Glomerular endothelial cell (primary cell): Measurements from ENCODE around the gene OTUD7B. TPM values are rescaled to one million over a fixed set of nuclear protein-coding genes. Genes with fewer than 3 reads are reported as not detected.
"Not testable (repeated sequence)": the region's sequence is repeated elsewhere in the genome, so short reads cannot be mapped to it uniquely, and the experiment has no call there.

Source experiments
- DNase-seq: peaks from one replicate; pipeline ENCODE4 v3.0.0-alpha.2; 2011; ENCODE audit warnings: low read depth, low spot score; ENCODE audit errors: extremely low read depth
- total RNA-seq: library from RNA; depleted of rRNA; stranded (reverse); fragments of >200 nt; gene quantifications from 2 replicates; pipeline ENCODE4 v1.2.3, GENCODE V29; 2015

The OTUD7B gene
- total RNA-seq, result 11.3 and 14.3 TPM in 2 replicates

DNA sequence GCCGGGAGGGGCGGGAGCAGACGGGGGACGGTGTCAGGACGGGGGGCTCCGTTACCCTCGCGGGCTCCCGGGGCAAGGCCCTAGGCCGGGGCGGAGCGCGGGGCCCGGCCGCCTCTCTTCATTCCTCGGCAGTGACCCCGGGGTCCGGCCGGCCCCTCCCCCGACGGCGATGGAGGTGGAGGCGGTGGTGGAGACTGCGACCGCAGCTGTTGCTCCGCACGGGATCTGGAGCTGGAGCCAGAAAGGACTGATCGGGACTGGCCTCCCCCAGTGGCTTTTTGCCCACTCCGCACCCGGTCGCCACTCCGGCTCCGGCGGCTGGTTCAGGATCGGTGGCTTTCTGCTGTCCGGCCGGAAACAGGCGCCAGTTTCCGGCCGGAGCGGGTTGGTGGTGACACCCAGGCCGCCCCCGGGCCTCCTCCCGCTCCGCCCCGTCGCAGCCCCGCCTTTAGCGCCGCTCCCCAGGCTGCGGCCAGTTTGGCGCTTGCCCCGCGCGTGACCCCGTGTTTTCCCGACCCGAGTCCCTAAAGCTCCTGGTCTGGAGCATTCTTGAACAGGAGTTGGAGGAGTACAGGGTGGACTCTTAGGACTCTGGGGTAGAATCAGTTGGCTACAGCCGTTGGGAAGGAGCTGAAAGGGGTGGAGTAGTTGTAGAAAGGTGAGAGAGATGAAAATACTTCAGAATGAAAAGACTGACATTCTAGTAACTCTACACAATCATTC lies at the start of gene OTUD7B:
OTUD7B (minus strand) TSS at position 334 of the 723 bp plus-strand sequence. CDS start 33,216 bp downstream, outside the sequence.
- no peak for DNase-seq

DNA sequence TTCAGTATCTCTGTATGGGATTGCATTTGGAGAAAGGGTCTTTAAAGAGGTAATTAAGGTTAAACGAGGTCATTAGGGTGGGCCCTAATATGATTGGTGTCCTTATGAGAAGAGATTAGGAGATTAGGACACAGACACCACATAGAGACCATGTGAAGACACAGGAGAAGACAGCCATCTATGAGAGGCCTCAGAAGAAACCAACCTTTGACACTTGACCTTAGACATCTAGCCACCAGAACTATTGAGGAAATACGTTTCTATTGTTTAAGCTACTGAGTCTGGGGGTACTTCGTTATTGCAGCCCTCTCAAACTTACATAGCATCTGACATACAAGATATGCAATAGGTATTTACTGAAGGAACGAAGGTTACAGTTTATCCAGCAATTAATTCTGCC lies 49.7 kb upstream of the OTUD7B start:
- DNase-seq, result no peak

DNA sequence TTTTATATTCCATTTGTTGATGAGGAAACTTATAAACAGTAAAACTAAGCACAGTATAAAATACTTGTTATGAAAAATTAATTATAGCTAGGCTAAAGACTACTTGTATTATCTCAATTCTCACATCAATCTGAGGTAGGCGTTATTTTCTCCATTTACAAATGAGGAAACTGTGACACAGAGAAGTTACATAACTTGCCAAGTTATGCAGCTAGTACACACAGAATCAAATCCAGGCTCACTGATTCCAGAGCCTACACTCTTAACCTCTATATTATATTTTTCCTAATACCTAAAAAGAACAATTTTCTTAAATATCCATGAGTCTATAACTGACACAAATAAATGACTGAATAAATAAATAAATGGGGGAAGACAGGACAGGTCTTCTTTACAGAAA lies 45.9 kb upstream of the OTUD7B start:
- DNase-seq, result no peak

DNA sequence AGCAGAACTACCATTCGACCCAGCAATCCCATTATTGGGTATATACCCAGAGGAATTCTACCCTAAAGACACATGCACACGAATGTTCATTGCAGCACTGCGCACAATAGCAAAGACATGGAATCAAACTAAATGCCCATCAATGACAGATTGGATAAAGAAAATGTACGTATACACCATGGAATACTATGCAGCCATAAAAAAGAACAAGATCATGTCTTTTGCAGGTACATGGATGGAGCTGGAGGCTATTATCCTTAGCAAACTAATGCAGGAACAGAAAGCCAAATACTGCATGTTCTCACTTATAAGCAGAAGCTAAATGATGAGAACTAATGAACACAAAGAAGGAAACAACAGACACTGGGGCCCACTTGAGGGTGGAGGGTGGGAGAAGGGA lies 45.0 kb upstream of the OTUD7B start:
- not testable (repeated sequence) for DNase-seq

DNA sequence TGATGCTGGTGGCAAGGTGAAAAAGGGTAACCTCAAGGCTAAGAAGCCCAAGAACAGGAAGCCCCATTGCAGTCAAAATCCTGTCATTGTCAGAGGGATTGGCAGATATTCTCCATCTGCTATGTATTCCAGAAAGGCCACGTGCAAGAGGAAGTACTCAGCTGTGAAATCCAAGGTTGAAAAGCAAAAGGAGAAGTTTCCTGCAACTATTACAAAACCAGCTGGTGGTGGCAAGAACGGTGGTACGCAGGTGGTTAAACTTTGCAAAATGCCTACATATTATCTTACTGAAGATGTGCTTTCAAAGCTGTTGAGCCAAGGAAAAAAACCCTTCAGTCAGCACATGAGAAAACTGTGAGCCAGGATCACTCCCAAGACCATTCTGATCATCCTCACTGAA lies 43.4 kb upstream of the OTUD7B start:
- no peak for DNase-seq

DNA sequence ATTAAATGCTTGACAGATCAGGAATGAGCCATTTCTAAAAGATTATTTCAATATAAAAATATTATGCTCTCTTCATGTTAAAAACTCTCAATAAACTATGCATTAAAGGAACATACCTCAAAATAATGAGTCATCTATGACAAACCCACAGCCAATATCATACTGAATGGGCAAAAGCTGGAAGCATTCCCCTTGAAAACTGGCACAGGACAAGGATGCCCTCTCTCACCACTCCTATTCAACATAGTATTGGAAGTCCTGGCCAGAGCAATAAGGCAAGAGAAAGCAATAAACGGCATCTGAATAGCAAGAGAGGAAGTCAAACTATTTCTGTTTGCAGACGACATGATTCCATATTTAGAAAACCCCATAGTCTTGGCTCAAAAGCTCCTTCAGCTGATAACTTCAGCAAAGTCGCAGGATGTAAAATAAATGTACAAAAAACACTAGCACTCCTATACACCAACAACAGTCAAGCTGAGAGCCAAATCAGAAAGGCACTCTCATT lies 41.4 kb upstream of the OTUD7B start:
- DNase-seq, result not testable (repeated sequence)

DNA sequence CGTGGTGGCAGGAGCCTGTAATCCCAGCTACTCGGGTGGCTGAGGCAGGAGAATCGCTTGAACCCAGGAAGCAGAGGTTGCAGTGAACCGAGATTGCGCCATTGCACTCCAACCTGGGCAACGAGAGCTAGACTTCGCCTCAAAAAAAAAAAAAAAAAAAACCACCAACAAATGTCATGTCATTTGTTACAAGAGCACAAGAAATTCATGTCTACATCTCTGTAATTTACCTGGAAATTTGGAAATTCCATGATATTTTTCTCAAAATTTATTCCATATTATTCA lies 40.5 kb upstream of the OTUD7B start:
- DNase-seq, result no peak

DNA sequence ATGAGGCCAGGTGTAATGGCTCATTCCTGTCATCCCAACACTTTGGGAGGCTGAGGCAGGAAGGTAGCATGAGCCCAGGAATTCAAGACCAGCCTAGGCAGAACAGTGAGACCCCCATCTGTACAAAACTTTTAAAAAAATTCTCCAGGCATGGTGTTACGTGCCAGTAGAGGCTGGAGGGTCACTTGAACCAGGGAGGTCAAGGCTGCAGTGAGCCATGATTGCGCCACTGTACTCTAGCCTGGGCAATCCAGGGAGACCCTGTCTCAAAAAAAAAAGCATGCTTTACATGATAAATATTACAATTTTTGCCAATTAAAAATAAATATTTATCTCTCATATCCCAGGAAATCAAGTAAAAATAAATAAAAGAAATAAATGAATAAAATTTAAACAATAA lies 39.4 kb upstream of the OTUD7B start:
- no peak for DNase-seq

DNA sequence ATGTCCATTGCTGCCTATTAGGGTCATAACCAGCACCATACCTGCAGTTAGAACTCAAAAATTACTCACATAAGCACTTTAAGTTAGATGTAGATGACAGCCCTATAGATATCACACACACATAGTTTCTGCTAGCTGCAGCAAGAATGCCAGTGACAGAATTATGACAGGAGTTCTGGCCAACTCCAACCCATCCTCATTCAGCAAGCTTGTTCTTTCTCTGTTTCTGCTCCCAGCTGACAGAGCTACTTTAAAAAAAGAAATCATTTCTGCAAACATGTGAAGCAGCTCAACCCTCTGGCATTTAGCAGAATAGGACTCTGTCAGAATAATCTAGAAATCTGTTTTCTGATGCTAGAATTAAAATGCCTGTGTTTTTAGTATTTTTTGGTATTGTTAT lies 23.8 kb upstream of the OTUD7B start:
- no peak for DNase-seq

DNA sequence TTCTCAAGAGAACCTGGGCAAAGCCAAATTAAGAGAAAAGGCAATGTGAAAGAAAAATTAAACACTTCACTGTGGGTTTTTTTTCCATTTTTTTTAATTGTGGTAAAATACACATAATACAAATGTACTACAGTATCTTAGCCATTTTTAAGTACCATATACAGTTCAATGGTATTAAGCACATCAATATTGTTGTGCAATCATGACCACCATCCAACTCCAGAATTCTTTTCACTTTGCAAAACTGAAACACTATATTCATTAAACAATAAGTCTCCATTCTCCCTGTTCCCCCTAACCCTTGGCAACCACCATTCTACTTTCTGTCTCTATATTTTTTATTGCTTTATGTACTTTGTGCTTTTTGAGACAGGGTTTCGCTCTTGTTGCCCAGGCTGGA lies 17.8 kb upstream of the OTUD7B start:
- DNase-seq, result no peak

DNA sequence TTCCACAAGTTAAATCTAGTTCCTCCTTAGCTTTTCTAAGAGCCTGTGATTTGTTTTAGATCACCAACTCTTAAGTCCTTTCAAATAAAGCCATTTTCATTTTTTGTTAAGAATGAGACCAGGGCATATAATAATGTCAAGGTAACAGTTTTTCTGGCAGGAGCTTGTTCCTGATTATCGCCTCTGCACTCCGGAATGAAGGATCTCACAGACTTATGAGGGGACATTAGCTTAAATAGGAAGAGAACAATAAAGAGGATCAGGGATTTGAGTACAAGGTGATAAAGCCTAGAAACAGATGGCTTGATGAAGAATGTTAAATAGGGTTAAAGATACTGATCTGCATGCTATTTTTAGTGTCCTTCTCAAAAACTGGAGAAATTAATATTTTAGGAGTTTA lies 13.6 kb upstream of the OTUD7B start:
- DNase-seq, result no peak

DNA sequence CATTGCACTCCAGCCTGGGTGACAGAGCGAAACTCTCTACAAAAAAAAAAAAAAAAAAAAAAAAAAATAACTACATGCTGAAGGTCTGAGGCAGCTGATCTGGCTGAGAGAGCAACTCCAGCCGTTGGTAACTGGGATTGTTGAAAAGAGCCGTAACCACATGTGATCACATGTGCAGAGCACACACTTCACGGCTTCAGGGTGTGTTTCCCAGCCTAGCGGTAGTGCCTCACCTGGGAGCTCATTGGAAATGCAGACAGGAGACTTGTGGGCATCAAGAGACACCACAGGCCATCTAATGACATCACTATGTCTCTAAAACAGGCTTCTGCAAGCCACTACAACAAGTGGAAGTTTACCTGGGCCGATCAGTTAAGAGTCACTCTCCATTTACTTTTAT lies 11.8 kb upstream of the OTUD7B start:
- no peak for DNase-seq

DNA sequence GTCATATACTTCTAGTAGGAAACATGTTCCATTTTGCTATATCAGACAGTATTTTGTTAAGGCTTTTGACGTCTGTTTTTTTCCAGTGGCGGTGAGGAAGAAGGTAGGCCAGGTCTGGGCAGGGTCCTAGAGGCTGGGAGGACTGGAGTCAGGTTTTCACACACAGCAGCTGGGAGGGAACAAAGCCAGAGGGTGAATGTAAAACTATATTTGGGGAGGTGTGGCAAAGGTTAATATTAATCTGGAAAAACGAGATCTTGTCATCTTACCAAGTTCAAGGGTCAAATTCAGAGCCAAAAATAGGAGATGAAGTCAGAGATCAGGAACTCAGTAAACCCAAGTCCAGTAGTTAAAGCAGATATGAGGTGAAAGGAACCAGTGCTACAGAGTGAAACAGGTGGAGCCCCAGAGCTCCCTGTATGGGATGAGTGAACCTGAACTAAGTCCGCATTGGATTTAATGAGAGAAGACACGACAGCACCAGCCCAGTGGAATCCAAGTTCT lies 10.7 kb upstream of the OTUD7B start:
- DNase-seq, result no peak

DNA sequence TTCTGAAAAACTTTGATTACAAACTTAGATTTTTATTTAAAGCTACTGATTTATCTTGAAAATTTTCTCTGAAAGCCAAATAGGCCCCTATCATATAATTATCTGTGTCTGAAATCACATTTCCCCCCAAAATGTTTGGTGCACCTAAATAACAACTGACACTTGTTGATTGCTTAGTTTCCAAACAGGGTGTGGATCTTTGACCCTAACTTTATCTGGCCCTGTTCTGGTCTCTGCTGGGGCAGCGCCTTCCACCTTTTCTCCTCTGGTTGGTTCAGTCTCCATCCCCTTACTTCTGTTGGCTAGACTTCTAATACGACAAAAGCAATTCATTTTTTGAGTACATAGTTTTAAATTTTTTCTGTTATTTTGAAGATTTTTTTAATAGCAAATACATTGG lies 10.2 kb upstream of the OTUD7B start:
- DNase-seq, result no peak

DNA sequence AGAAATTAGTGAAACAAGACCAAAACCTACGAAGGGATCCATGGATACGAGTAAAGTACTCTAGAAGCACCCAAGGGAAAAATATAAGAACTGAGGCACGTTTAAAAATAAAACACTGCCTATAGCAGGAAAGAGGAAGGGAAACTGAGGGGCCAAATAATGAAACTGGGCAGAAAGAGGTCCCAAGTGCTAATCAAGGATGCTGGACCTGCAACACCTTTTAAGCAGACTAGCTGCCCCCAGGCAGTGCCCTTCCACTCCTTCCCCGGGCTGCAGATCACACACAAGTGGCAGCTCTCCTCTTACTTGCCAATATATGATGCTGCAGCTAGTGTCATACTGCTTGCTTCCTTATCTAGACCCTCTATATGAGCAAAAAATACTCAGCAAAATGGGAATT lies 7.6 kb upstream of the OTUD7B start:
- no peak for DNase-seq

DNA sequence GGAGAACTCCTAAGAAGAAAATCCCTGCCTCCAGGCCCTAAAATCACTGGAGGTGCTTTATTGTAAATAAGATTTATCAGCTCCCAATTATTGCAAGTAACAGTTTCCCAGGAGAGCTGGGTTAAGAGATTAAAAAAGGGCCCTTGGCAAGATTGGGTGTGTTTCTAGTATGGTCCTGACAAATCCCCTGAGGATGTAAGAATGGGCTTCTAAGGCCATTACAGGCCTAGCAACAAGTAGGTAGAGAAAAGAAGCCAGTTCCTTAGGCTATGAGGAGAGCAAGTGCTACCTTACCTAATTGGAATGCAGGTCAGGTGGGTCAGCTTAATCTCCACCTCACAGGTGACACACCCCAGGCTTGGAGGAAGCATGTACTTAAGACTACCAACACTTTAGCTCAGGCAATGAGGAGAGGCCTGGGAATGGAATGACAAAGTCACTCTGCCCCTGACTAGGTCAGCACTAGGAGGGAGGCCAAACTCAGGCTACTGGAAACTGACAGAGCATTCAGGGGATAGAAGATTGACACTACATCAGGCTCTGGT lies 6.8 kb upstream of the OTUD7B start:
- no peak for DNase-seq

DNA sequence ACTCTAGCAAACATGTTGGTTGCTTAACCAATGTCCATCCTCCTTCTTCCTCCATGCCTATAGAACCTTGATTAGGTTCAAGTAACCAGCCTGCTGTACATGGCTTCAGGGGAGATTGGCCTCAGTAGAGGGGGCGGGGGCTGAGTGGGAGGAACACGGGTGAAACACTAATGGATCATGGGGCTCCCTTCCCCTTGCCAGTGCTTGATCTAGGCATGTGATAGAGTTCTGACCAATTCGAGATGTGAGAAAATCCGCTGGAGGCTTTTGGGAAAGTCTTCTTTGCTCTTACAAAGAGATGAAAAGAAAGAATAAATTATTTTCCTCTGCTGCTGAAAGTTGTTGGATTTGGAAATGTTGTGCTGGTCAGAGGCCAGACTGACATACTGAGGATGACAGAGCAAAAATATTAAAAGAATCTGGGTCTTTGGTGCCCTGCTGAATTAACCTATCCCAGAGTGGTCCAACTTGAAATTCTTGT lies 5.2 kb upstream of the OTUD7B start:
- no peak for DNase-seq

DNA sequence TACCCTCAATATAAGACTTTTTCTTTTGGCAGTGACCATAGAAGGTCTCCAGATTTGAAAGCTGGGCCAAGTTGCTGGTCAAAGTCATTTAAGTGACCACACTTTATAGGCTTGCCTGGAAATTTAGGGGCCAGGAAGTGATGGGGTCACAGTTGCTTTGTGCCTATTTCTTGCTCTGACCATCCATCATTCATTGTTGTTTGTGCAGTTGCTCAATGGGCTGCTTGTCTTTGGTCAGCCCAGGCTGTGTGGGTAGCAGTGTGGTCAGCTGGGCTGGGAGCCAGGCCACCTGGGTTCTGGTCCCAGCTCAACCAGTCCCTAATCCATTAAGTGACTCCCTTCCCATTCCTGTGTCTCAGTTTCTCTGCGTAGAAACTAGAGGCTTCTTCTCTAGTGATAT lies 2.1 kb upstream of the OTUD7B start:
- DNase-seq, result no peak

DNA sequence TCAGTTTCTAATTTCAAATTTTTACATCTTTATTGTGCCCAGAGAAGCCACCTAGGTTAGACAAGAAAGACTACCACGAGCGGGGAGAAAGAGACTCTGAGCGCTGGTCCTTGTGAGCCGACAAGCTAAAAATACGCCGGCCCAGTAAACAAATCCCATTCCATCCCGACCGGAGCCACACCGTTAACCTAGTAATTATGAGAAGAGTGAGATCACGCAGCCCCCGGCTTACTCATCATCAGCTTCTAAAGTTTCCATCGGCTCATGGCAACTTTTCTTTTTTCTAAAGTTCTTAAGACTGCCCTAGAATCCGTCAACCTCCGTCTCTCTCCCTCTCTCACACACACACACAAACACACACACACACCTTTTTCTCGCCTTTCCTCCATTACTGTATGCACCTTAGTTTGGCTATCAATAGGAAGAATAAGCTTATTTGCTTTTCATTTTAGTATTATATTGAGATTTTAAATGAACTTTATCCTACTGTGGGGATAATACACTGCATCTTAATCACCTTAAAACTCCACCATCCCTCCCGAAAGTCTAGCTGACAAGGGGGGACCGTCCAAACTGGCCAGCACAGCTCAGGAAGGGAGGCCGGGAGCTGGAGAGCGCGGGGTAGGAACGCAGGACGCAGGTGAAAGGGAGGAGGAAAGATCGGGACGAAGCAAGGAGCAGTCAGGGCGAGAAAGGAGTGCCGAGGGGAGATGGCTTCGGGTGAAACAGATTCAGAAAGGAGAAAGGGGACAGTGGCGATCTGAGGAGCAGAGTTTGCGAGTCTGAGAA lies 728 bp downstream of the OTUD7B start:
- no peak for DNase-seq

DNA sequence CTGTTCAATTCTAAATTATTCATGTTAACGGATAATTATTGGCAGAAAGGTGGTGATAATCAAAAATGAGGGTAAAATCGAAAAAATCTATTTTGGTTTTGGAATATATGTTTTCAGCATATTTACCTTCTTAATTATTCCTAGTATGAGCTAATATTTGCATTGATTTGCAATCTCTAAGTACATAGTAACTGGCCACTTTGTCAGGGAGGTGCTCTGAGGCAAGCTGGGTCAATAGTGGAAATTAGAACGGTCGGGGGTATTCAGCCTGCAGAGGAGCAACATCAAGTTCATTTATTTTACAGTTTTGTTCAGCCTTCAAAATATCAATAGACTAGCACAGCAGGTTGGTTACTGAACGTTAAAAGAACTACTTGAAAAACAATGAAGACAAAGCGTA lies 1.8 kb downstream of the OTUD7B start:
- no peak for DNase-seq

DNA sequence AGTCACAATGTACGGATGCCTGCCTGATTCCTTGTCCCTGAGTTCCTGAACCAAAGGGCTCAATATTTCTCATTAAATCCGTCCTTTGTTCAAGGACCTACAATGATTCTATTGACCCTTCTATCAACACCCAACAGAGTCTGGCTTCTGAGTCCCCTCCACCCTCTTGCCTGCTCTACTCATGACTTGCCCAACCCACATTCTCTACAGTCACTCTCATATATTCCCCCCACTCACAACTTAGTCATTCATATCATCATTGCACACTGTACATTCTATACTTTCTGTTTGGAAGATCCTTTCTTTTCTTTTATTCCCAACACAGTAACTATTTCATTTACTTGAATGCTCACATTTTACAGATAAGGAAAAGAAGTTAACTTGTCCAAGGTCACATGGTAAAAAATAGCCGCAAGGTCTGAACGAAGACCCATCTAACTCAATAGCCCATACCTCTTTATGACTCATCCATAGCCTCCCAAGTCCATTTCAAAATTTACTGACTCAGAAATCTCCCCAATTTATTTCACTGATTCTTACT lies 3.6 kb downstream of the OTUD7B start:
- no peak for DNase-seq
